Brain microvascular endothelial cell (primary cell): ENCODE measurements around the gene OAS1.

Source experiments
- DNase-seq: peaks from one replicate; pipeline ENCODE4 v3.0.0-alpha.2; 2020
- H3K27ac ChIP-seq: fragments of 250-450 bp; sonication (Bioruptor Pico); 2 replicates; pipeline ENCODE4 v1.5.1; 2020; ENCODE audit warnings: mild to moderate bottlenecking, moderate library complexity
- H3K27me3 ChIP-seq: fragments of 250-450 bp; sonication (Bioruptor Pico); replicated peaks from 2 replicates; pipeline ENCODE4 v1.5.1; 2020; ENCODE audit warnings: mild to moderate bottlenecking
- H3K36me3 ChIP-seq: fragments of 250-450 bp; sonication (Bioruptor Pico); replicated peaks from 2 replicates; pipeline ENCODE4 v1.5.1; 2020; ENCODE audit warnings: mild to moderate bottlenecking
- H3K4me3 ChIP-seq: 2 replicates; pipeline ENCODE4 v1.5.1; 2011; ENCODE audit warnings: low read depth, mild to moderate bottlenecking, control low read depth, low read length, moderate library complexity
- in situ Hi-C: cut with HindIII; loops from 2 replicates; pipeline ENCODE4 v1.10.0; 2017; ENCODE audit warnings: low sequenced_read_pairs, low pct_ligation_motif_present
- TF ChIP-seq, protein P1 (sequence below): IDR thresholded peaks from 2 replicates; pipeline ENCODE4 v1.5.1; 2011; ENCODE audit warnings: low read depth, mild to moderate bottlenecking, moderate library complexity, low read length, control low read depth, inconsistent platforms; ENCODE audit errors: missing control alignments

The OAS1 gene

DNA sequence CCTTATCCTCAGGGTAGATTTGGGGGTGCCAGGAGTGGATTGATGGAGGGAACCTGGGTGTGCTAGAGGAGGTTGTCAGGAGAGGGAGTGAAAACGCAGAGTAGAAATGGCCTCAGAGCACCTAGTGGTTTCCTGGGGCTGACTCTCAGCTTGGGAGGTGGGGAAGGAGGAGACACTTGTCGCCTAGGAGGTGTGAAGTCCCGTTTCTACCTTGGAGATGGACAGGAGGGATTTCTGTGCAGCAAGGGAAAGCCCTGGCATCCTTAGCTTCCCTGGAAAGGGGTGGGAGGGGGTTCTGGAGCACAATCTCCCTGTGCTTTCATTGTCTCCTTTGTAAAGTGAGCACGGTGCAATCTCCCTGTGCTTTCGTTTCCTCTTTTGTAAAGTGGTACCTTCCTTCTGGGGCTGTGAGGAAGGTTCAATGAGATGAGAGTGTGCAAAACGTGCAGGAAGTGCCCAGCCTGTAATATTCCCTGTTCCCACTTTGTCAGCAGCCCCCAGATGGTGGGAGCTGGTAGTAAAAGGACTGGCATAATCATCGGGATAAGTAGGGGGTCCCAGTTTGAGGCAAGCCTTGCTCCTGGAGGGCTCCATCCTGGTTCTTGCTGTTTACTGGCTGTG is 33.1 kb downstream of the OAS1 start:
- TF ChIP-seq, protein P1, sequence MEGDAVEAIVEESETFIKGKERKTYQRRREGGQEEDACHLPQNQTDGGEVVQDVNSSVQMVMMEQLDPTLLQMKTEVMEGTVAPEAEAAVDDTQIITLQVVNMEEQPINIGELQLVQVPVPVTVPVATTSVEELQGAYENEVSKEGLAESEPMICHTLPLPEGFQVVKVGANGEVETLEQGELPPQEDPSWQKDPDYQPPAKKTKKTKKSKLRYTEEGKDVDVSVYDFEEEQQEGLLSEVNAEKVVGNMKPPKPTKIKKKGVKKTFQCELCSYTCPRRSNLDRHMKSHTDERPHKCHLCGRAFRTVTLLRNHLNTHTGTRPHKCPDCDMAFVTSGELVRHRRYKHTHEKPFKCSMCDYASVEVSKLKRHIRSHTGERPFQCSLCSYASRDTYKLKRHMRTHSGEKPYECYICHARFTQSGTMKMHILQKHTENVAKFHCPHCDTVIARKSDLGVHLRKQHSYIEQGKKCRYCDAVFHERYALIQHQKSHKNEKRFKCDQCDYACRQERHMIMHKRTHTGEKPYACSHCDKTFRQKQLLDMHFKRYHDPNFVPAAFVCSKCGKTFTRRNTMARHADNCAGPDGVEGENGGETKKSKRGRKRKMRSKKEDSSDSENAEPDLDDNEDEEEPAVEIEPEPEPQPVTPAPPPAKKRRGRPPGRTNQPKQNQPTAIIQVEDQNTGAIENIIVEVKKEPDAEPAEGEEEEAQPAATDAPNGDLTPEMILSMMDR: no peak
- no peak overlapping the region for H3K4me3 ChIP-seq
- in situ Hi-C loops: no loop called here
- H3K36me3 ChIP-seq: no peaks in the 10 kb centered on the region
- DNase-seq: no peak
- H3K27me3 ChIP-seq: no peaks in the 10 kb centered on the region
- no peak overlapping the region for H3K27ac ChIP-seq

DNA sequence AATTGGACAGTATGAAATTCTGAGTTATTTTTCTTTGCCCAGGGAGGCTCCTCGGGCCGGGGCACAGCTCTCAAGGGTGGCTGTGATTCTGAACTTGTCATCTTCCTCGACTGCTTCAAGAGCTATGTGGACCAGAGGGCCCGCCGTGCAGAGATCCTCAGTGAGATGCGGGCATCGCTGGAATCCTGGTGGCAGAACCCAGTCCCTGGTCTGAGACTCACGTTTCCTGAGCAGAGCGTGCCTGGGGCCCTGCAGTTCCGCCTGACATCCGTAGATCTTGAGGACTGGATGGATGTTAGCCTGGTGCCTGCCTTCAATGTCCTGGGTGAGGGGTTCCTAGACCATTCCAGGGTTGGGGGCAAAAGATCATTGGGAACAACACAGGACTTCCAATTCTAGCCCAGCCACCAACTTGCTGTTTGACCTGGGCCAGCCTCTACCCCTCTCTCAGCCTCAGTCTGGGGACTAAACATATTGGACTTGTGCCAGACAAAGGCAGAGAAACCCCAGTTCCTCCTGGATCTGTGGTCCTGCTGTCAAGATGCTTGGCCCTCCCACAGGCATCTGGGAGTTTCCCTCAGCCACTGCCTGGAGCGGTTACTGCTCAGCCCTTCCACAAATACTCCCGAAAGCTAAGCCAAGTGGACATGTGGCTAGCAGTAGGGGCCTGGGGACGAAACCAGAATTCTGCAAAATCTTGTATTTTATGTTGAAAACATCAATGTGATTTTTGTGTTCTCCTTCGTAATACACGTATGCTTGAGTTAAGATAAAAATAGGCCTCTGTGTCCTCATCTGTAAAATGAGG is 35.0 kb downstream of the OAS1 start:
- Histone ChIP-seq H3K27ac (no peak overlapping the region), H3K36me3 (no peaks in the 10 kb centered on the region), H3K4me3 (no peak overlapping the region), H3K27me3 (no peaks in the 10 kb centered on the region)
- TF ChIP-seq, protein P1: no peak
- no peak for DNase-seq
- in situ Hi-C loops: no loop called here

DNA sequence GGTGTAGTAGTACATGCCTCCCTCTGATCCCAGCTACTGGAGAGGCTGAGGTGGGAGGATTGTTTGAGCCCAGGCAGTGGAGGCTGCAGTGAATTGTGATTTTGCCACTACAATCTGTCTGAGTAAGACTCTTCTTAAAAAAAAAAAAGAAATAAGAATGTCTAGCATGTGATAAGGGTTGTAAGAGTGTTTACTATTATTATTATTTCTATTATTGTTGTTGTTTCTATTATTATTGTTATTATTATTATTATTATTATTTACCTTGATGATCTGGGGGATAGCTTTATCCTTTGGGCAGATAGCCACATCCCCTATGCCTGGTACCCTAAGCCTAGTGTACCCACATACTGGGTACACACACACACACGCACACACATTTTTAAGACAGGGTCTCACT is 35.8 kb downstream of the OAS1 start:
- Histone ChIP-seq H3K4me3 (no peak overlapping the region), H3K36me3 (no peaks in the 10 kb centered on the region), H3K27ac (no peak overlapping the region), H3K27me3 (no peaks in the 10 kb centered on the region)
- TF ChIP-seq, protein P1: no peak
- in situ Hi-C loops: no loop called here
- DNase-seq: no peak

DNA sequence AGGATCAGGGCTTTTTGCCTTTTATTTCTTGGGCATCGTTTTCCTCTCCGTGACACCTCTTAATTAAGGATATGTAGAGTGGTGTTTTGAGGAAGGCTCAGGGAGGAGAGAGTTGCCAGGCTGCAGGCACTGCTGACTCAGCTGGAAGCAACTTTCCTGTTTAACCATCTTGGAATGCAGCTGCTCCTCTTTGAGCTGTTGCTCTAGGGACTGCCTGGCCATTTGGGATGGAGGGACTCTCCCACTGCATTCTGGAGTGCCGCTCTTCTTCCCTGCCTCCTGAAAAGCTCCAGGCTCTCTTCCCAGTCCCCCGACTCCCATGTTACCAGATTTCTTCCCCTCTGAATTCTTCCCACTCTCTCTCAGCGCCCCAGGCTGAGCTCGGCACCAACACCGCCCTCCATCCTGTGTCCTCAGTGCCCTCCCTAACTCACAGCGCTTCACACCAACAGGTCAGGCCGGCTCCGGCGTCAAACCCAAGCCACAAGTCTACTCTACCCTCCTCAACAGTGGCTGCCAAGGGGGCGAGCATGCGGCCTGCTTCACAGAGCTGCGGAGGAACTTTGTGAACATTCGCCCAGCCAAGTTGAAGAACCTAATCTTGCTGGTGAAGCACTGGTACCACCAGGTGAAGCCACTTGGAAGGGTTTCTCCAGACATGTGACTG is 37.4 kb downstream of the OAS1 start:
- no peak for DNase-seq
- in situ Hi-C loops: no loop called here
- Histone ChIP-seq H3K27ac (no peak overlapping the region), H3K4me3 (no peak overlapping the region), H3K27me3 (no peaks in the 10 kb centered on the region), H3K36me3 (no peaks in the 10 kb centered on the region)
- TF ChIP-seq, protein P1: no peak

GRCh38 chr12:112945515-112945914 is 38.8 kb downstream of the OAS1 start:
- Histone ChIP-seq H3K4me3 (no peak overlapping the region), H3K27me3 (no peaks in the 10 kb centered on the region), H3K36me3 (no peaks in the 10 kb centered on the region), H3K27ac (no peak overlapping the region)
- no peak for DNase-seq
- in situ Hi-C loops: no loop called here
- TF ChIP-seq, protein P1: no peak
